ENCODE measurements around the gene PBX1.

DNA sequence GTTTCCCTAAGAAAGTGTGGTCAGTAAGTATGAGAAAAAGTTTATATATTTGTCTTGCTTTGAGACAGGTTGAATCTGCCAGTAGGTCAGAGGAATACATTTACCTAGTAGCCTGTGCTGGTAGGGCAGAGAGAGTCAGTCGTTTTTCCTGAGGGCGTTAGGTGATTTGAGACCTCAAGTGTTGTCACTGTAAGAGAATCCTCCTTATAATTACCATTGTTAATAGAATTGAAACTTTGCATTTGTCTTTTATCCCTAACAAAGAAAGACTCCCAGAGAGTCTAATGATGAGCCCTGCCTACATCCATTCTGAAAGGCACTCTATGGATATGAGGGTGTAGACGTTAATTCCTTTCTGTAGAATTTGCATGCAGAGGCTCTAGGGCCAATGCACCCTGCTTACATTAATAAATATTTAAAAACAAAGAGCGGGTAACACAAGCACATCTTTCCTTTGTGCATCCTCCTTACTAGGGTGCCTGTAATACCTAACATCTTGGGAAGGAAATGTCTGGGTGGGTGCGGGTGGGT, 16.4 kb downstream of the PBX1 start:
- TF ChIP-seq, protein P1, sequence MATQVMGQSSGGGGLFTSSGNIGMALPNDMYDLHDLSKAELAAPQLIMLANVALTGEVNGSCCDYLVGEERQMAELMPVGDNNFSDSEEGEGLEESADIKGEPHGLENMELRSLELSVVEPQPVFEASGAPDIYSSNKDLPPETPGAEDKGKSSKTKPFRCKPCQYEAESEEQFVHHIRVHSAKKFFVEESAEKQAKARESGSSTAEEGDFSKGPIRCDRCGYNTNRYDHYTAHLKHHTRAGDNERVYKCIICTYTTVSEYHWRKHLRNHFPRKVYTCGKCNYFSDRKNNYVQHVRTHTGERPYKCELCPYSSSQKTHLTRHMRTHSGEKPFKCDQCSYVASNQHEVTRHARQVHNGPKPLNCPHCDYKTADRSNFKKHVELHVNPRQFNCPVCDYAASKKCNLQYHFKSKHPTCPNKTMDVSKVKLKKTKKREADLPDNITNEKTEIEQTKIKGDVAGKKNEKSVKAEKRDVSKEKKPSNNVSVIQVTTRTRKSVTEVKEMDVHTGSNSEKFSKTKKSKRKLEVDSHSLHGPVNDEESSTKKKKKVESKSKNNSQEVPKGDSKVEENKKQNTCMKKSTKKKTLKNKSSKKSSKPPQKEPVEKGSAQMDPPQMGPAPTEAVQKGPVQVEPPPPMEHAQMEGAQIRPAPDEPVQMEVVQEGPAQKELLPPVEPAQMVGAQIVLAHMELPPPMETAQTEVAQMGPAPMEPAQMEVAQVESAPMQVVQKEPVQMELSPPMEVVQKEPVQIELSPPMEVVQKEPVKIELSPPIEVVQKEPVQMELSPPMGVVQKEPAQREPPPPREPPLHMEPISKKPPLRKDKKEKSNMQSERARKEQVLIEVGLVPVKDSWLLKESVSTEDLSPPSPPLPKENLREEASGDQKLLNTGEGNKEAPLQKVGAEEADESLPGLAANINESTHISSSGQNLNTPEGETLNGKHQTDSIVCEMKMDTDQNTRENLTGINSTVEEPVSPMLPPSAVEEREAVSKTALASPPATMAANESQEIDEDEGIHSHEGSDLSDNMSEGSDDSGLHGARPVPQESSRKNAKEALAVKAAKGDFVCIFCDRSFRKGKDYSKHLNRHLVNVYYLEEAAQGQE (IDR thresholded peaks at IDR 0.05; ENCODE audit: unreplicated experiment), result no peak
- TF ChIP-seq POLR2AphosphoS5 (IDR thresholded peaks at IDR 0.05; ENCODE audit: low read depth) (no peak), EZH2 (IDR thresholded peaks at IDR 0.05; ENCODE audit: low read depth, unreplicated experiment) (no peak), CREB1 (CRISPR knock-in tag; IDR thresholded peaks at IDR 0.05; ENCODE audit: low read depth) (no peak), STAT1 (IDR thresholded peaks at IDR 0.05; ENCODE audit: unreplicated experiment) (no peak), EZH2phosphoT487 (IDR thresholded peaks at IDR 0.05; ENCODE audit: unreplicated experiment) (no peak), ZNF331 (CRISPR knock-in tag; IDR thresholded peaks at IDR 0.05; ENCODE audit: low read depth) (no peak), ZNF114 (CRISPR knock-in tag; IDR thresholded peaks at IDR 0.05) (no peak), JUNB (IDR thresholded peaks at IDR 0.05; ENCODE audit: unreplicated experiment) (no peak), NANOG (IDR thresholded peaks at IDR 0.05; ENCODE audit: borderline replicate concordance) (no peak)
- TF ChIP-seq, protein P2, sequence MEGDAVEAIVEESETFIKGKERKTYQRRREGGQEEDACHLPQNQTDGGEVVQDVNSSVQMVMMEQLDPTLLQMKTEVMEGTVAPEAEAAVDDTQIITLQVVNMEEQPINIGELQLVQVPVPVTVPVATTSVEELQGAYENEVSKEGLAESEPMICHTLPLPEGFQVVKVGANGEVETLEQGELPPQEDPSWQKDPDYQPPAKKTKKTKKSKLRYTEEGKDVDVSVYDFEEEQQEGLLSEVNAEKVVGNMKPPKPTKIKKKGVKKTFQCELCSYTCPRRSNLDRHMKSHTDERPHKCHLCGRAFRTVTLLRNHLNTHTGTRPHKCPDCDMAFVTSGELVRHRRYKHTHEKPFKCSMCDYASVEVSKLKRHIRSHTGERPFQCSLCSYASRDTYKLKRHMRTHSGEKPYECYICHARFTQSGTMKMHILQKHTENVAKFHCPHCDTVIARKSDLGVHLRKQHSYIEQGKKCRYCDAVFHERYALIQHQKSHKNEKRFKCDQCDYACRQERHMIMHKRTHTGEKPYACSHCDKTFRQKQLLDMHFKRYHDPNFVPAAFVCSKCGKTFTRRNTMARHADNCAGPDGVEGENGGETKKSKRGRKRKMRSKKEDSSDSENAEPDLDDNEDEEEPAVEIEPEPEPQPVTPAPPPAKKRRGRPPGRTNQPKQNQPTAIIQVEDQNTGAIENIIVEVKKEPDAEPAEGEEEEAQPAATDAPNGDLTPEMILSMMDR (conservative IDR thresholded peaks at IDR 0.05; ENCODE audit: low read depth in 2 of 2), result no peak
- TF ChIP-seq, protein P3, sequence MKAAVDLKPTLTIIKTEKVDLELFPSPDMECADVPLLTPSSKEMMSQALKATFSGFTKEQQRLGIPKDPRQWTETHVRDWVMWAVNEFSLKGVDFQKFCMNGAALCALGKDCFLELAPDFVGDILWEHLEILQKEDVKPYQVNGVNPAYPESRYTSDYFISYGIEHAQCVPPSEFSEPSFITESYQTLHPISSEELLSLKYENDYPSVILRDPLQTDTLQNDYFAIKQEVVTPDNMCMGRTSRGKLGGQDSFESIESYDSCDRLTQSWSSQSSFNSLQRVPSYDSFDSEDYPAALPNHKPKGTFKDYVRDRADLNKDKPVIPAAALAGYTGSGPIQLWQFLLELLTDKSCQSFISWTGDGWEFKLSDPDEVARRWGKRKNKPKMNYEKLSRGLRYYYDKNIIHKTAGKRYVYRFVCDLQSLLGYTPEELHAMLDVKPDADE (IDR thresholded peaks at IDR 0.05), result no peak
- TF ChIP-seq, protein P4, sequence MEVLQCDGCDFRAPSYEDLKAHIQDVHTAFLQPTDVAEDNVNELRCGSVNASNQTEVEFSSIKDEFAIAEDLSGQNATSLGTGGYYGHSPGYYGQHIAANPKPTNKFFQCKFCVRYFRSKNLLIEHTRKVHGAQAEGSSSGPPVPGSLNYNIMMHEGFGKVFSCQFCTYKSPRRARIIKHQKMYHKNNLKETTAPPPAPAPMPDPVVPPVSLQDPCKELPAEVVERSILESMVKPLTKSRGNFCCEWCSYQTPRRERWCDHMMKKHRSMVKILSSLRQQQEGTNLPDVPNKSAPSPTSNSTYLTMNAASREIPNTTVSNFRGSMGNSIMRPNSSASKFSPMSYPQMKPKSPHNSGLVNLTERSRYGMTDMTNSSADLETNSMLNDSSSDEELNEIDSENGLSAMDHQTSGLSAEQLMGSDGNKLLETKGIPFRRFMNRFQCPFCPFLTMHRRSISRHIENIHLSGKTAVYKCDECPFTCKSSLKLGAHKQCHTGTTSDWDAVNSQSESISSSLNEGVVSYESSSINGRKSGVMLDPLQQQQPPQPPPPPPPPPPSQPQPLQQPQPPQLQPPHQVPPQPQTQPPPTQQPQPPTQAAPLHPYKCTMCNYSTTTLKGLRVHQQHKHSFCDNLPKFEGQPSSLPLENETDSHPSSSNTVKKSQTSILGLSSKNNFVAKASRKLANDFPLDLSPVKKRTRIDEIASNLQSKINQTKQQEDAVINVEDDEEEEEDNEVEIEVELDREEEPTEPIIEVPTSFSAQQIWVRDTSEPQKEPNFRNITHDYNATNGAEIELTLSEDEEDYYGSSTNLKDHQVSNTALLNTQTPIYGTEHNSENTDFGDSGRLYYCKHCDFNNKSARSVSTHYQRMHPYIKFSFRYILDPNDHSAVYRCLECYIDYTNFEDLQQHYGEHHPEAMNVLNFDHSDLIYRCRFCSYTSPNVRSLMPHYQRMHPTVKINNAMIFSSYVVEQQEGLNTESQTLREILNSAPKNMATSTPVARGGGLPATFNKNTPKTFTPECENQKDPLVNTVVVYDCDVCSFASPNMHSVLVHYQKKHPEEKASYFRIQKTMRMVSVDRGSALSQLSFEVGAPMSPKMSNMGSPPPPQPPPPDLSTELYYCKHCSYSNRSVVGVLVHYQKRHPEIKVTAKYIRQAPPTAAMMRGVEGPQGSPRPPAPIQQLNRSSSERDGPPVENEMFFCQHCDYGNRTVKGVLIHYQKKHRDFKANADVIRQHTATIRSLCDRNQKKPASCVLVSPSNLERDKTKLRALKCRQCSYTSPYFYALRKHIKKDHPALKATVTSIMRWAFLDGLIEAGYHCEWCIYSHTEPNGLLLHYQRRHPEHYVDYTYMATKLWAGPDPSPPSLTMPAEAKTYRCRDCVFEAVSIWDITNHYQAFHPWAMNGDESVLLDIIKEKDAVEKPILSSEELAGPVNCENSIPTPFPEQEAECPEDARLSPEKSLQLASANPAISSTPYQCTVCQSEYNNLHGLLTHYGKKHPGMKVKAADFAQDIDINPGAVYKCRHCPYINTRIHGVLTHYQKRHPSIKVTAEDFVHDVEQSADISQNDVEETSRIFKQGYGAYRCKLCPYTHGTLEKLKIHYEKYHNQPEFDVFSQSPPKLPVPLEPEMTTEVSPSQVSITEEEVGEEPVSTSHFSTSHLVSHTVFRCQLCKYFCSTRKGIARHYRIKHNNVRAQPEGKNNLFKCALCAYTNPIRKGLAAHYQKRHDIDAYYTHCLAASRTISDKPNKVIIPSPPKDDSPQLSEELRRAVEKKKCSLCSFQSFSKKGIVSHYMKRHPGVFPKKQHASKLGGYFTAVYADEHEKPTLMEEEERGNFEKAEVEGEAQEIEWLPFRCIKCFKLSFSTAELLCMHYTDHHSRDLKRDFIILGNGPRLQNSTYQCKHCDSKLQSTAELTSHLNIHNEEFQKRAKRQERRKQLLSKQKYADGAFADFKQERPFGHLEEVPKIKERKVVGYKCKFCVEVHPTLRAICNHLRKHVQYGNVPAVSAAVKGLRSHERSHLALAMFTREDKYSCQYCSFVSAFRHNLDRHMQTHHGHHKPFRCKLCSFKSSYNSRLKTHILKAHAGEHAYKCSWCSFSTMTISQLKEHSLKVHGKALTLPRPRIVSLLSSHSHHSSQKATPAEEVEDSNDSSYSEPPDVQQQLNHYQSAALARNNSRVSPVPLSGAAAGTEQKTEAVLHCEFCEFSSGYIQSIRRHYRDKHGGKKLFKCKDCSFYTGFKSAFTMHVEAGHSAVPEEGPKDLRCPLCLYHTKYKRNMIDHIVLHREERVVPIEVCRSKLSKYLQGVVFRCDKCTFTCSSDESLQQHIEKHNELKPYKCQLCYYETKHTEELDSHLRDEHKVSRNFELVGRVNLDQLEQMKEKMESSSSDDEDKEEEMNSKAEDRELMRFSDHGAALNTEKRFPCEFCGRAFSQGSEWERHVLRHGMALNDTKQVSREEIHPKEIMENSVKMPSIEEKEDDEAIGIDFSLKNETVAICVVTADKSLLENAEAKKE (CRISPR knock-in tag; IDR thresholded peaks at IDR 0.05), result no peak

Data from GM23338 (cell line).